Stimulated activated CD4-positive, alpha-beta T cell treated with anti-CD3 and anti-CD28 coated beads, TNF-alpha, amount 100 ng/mL, for 1 hour (primary cell): ENCODE measurements around the gene DNER.
"Not testable (repeated sequence)": the region's sequence is repeated elsewhere in the genome, so short reads cannot be mapped to it uniquely, and the experiment has no call there.

Experiments used
- DNase-seq, 3 donors: peaks; one replicate each; pipeline ENCODE4 v3.0.0-alpha.2; 2020; ENCODE audit warnings: low read depth in 3 of 3, low spot score in 1 of 3

Gene DNER

GRCh38 chr2:229715895-229716507 lies 1.6 kb upstream of the DNER start:
- no peak for DNase-seq

GRCh38 chr2:229714736-229715541 lies 584 bp upstream of the DNER start:
- no peak for DNase-seq

- no peak for DNase-seq
These were observed 830 bp downstream of the DNER start for GRCh38 chr2:229713371-229714079.

GRCh38 chr2:229712136-229712535 lies 2.2 kb downstream of the DNER start:
- no peak for DNase-seq

GRCh38 chr2:229708335-229708734 lies 6.0 kb downstream of the DNER start:
- DNase-seq = no peak

- DNase-seq = no peak
These were observed 10.3 kb downstream of the DNER start for GRCh38 chr2:229703909-229704630.

GRCh38 chr2:229701716-229702115 lies 12.6 kb downstream of the DNER start:
- no peak for DNase-seq

GRCh38 chr2:229701062-229701461 lies 13.3 kb downstream of the DNER start:
- DNase-seq = no peak

- no peak for DNase-seq
These were observed 18.4 kb downstream of the DNER start for GRCh38 chr2:229695961-229696360.

GRCh38 chr2:229693845-229694244 lies 20.5 kb downstream of the DNER start:
- DNase-seq = not testable (repeated sequence)

- no peak for DNase-seq
These were observed 22.7 kb downstream of the DNER start for GRCh38 chr2:229691631-229692030.

GRCh38 chr2:229689307-229689839 lies 25.0 kb downstream of the DNER start:
- no peak for DNase-seq

- DNase-seq = no peak
These were observed 26.2 kb downstream of the DNER start for GRCh38 chr2:229688141-229688540.

- DNase-seq = no peak
These were observed 28.0 kb downstream of the DNER start for GRCh38 chr2:229686122-229686919.

- DNase-seq = no peak
These were observed 29.3 kb downstream of the DNER start for GRCh38 chr2:229684942-229685562.

- no peak for DNase-seq
These were observed 34.8 kb downstream of the DNER start for GRCh38 chr2:229679393-229680125.

GRCh38 chr2:229675569-229675968 lies 38.8 kb downstream of the DNER start:
- DNase-seq = no peak

- DNase-seq = no peak
These were observed 39.4 kb downstream of the DNER start for GRCh38 chr2:229674830-229675530.

- no peak for DNase-seq
These were observed 40.7 kb downstream of the DNER start for GRCh38 chr2:229673676-229674075.
